HG02943 (cell line): ENCODE results near the gene TEDC1.

ENCODE experiments used
- ATAC-seq: cut with Tn5 transposase; IDR thresholded peaks from one replicate; pipeline ENCODE4 v1.9.1; 2021; ENCODE audit warnings: mild to moderate bottlenecking, low read depth, moderate library complexity; ENCODE audit not compliant: unreplicated experiment

The TEDC1 gene

DNA sequence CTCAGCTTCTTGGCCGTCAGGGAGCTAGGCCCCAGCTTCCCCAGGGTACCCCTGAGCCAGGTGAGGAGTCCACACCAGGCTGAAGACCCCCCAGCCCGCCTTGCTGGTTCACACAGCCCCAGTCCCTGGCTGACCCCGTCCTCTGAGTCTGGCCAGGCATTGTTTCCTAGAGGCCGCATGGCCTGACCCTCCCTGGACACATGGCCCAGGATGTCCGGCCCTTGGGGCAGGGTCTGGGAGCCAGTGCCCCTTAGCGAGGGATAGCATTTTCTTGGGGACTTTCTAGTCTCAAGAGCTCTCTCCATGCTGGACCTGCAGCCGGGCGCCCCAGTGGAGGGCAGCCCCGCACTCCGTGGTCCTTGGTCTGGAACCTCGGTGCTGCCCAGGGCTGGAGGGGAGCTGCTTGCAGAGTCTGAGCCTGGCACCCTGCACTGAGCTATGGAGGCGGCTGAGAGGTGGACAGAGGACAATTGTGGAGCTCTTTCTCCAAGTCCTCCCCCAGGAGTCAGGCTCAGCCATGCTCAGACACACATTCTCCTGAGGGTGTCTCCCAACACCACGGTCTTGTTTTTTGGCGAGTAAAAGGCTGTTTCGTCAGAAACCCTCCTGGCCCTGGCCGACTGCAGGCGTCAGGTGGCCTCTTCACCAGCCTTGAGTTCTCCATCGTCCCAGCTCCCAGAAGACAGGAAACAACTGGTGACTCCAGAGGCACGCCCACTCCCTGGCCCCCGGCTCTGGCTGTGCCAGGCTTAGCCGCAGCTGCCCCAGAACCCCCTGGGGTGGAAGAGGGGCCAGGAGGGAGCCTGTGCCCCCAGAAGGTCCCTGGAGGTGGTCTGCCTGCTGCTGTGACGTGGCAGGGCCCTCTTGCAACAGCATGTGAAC, 34.1 kb upstream of the TEDC1 start:
- ATAC-seq = no peak

DNA sequence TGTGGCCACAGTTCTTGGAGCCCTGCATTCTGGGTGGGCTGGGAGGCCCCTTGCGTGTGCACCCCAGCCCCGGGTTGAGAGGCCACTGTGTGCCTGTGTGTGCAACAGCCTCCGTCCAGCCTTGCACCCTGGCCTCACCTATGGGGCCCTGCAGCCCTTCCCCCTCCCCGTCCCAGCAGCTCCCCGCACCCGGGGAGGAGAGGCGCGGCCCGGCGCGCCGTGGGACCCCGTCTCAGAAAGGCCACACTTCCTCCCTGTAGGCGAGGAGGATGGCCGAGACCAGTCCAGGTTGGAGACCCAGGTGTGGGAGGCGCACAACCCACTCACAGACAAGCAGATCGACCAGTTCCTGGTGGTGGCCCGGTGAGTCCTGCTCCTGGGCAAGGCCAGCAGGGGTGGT, 33.0 kb upstream of the TEDC1 start:
- no peak for ATAC-seq

DNA sequence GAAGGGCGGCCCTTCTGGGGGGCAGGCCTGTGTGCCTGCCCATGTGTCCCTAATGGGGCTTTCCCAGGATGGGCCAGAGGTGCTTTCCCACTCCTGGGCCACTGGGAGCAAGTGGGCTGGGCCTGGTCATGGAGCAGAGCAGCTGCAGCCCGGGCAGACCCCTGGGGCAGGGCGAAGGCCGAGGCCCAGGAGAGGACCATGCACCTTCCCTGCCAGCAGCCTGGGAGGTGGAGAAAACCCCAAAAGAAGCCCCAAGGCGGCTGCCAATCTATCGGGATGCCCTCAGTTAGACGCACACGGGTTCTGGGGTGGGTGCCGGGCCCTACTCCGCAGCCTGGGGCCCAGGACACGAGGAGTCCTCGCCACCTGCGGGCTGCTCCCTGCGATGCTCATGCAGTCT, 32.5 kb upstream of the TEDC1 start:
- no peak for ATAC-seq

DNA sequence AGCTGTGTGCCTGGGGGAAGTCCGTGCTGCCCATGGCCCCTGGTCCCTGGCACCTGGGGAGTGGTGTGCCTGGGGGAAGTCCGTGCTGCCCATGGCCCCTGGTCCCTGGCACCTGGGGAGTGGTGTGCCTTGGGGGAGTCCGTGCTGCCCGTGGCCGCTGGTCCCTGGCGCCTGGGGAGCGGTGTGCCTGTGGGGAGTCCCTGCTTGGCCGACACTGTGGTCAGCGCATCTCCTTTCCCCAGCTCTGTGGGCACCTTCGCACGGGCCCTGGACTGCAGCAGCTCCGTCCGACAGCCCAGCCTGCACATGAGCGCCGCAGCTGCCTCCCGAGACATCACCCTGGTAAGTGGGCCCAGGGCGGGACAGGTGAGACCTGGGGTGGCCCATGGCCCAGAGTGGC, 30.9 kb upstream of the TEDC1 start:
- ATAC-seq = no peak

DNA sequence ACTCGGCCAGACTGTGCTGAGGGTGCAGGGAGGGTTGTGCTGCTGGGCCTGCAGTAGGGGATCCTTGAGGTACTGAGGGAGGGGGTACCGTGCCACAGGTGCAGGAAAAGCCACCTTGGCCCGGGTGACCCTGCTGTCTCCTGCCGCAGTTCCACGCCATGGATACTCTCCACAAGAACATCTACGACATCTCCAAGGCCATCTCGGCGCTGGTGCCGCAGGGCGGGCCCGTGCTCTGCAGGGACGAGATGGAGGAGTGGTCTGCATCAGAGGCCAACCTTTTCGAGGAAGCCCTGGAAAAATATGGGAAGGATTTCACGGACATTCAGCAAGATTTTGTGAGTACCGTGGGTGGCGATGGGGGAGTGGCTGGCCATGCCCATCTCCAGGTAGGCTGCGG, 30.4 kb upstream of the TEDC1 start:
- ATAC-seq = no peak

DNA sequence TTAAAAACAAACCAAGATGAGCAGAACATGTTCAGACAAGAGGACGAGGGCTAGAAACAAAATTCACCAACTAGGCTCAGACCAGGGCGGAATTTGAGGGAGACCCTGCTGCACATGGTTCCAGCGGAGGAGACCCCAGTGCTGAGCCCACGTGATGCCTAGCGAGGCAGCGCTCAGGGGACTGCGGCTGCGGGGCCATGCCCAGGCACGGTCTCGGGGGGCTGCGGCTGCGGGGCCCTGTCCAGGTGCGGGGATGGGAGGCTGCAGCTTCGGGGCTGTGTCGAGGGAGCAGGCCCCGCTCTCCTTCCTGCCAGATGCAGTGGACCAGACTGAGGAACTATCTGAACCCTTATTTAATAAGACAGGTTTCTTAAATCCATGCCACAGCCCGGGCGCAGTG, 29.1 kb upstream of the TEDC1 start:
- no peak for ATAC-seq

DNA sequence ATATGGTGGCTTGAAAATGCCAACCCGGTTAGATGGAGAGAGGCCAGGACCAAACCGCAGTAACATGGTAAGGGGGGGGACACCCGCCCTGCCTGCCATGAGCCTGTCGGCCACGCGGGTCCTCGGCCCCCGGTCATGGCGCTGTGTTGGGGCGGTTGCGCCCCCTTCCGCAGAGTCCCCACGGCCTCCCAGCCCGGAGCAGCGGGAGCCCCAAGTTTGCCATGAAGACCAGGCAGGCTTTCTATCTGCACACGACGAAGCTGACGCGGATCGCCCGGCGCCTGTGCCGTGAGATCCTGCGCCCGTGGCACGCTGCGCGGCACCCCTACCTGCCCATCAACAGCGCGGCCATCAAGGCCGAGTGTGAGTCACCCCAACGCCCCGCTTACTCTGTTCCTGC, 26.5 kb upstream of the TEDC1 start:
- ATAC-seq = no peak

DNA sequence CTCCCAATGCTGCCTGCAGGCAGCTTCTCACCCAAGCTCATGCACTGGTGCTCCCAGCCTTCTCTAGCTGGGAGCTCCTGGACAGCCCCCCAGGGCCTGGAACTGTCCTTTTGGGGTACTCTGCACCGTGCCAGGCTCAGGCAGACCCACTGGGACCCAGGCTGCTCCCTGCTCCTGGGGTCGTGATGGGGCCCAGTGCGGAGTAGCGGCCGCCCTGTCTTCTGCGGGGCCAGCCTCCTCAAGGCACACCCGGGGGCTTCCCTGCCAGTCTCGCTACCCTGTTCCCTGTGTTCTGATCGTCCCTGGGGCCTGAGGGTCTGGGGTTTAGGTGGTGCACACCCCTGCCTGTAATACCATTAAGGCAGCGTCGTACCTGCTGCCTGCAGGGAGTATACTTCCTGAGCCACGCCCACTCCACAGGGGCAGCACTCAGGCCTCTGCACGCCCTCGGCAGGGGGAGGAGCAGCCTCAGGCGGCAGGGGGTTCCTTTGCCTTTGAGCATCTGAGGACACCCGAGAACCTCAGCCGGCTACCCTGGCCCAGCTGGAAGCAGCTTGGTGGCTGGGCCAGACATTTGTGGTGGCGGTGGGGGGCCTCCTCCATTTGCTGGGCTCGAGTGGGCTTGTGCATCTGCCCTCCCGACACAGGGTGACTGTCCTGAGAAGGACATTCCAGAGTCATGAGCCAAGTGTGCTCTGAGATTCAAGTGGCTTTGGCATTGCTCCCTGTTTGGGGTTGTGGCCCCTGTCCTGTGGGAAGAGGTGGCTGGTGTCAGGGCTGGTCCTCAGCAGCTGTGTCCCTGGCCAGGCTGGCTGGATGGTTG, 25.6 kb upstream of the TEDC1 start:
- no peak for ATAC-seq

DNA sequence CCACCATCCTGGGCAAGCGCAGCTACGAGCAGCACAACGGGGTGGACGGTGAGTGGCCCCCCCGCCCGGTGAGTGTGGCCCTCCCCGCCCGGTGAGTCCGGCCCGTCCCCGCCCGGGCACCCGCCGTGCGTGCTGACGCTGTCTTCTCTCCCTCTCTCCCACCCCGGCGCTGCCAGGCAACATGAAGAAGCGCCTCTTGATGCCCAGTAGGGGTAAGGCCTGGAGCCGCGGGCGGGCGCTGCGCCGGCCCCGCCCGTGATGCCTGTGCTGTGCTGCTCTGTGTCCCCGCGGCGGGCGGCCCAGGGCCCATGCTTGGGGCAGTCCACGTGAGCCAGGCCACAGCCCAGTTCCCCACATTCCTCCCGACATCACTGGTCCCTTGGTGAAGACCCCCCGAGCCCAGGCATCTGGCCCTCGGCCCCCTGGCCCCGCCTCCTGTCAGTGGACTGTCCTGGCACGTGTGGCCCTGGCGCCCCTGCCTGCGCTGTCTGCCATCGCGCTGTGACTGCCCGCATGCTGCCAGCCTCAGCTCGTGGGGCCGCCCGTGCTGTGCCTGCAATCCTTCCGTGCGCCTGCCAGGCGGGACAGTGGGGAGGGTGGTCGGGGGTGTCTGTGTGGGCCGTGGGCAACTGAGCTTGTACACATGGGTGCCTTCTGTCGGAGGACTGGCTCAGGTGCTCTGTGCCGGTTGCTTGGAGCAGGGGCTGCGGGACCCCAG, 24.4 kb upstream of the TEDC1 start:
- ATAC-seq = no peak

DNA sequence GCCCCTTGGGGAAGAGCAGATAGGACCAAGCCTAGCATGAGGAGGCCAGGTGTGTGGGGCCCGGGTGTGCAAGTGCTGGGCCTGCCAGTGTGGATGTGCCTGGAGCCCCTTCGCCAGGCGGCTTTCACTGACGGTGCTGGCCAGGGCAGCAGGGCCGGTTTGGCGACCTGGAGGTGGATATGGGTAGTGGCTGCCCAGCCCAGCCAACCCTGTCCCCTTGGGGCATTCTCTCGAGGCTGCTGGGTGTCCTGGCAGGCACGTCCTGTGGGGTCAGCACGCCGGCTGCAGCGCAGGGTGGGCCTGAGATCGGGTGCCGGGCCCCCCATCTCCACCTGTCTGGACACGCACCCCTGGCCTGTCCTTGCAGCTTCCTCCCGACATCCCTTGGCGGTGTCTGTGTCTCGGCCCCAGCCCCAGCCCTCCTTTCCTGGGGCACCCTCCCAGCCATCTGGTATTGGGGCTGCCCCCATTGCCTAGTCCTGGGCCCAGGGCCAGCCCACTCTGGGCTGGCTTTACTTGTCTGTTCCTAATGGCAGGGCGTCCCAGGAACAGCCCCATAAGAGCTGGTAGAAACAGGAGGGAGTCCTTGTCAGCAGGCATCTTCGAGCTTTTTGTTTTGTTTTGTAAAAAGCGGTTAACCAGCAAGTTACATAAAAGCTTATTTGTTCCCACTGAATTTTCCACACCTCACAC, 23.7 kb upstream of the TEDC1 start:
- no peak for ATAC-seq

DNA sequence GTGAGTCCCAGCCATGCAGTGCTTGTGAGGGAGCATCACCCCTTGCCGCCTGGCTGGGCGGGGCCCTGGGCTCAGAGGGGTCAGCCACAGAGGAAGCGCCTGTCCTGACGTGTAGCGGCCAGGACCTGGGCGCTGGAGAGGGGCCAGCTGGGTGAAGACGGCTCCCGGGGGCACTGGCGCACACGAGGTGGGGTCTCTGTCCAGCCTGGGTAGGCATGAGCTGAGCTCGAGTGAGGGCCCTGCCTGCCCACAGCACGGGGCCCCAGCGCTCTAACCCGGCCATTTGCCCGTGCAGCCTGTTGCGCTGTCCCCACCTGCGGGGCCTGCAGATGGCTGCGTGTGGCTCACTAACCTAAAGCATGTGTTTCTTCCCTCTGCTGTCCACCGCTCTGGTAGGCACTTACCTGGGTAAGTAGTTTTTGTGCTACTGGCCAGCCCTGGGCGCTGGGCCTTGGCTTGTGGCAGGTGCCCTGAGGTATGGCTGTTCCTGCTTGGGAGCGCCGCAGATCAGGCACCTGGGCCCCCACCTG, 23.0 kb upstream of the TEDC1 start:
- no peak for ATAC-seq

DNA sequence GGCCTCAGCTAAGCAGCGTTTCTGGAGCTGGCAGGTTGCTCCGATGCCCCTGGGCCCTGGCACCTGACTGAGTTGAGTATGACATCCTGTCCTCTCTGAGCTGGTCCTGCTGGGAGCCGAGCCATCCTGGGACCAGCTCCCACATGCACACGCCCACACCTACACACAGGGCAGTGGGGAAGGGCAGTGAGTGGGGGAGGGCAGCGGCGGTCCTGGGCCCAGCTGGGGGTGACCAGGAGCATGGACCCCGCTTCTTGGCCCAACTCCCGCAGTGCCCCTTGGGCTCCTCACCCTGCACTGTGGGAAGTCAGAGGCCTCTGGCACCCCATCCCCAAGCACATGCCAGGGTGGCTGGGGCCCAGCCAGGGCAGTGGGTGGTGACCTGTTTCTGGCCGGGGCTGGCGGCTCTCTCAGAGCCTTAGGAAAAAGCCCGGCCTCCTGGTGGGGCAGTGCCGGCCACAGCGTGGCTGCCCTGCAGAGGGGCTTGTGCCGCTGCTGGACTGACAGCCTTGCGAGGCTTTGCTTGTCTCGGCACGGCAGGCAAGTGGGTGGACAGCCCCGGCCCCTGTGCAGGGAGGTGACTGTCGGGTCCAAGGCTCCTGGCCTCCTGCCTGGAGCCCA, 22.3 kb upstream of the TEDC1 start:
- ATAC-seq = no peak

DNA sequence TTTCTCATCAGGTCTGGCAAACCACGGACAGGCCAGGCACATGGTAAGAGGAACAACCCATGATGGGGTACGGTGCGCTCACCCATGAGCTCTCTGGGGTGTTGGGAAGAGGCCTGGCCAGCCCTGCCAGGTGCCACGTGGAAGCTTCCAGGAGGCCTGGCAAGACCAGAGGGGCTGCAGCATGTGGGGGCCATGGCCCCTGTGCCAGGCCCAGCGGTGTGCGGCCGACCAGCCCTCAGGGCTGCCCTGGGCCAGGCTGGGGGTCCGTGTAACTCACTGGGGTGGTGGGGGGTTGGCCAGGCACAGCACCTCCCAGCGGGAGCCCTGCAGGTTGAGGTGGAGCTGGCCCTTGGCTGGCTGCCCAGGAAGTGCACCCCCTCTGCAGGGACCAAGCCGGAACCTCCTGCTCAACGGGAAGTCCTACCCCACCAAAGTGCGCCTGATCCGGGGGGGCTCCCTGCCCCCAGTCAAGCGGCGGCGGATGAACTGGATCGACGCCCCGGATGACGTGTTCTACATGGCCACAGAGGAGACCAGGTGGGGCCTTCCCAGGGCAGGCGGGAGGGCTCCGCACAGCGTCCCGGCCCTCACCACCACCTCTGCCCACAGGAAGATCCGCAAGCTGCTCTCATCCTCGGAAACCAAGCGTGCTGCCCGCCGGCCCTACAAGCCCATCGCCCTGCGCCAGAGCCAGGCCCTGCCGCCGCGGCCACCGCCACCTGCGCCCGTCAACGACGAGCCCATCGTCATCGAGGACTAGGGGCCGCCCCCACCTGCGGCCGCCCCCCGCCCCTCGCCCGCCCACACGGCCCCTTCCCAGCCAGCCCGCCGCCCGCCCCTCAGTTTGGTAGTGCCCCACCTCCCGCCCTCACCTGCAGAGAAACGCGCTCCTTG, 21.3 kb upstream of the TEDC1 start:
- ATAC-seq = no peak

DNA sequence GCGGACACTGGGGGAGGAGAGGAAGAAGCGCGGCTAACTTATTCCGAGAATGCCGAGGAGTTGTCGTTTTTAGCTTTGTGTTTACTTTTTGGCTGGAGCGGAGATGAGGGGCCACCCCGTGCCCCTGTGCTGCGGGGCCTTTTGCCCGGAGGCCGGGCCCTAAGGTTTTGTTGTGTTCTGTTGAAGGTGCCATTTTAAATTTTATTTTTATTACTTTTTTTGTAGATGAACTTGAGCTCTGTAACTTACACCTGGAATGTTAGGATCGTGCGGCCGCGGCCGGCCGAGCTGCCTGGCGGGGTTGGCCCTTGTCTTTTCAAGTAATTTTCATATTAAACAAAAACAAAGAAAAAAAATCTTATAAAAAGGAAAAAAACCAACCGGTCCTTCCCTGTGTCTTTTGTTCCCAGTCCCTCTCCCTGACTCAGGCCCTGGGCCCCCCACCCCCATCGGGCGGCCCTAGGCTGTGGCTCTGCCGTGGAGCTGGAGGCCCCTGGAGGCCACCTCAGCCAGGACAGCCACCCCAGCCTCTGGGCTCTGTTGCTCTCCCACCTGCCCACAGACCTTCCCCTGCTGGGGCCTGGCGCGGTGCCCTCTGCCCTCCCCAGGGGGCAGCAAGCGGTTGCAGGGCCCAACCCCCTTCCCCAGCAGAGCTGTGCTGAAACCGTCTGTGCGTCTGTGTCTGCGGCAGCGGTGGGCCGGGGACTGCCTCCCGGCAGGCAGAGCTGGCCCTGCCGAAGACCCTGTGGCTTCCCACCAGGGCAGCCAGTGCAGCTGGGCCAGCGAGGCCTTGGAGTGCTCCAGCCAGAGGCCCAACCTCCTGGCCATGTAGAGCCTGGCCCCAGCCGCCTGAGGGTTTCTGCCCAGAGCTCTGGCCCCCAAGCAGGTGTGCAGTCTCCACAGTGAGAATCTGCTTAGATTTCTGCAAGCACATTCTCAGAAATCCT, 20.4 kb upstream of the TEDC1 start:
- ATAC-seq = no peak

DNA sequence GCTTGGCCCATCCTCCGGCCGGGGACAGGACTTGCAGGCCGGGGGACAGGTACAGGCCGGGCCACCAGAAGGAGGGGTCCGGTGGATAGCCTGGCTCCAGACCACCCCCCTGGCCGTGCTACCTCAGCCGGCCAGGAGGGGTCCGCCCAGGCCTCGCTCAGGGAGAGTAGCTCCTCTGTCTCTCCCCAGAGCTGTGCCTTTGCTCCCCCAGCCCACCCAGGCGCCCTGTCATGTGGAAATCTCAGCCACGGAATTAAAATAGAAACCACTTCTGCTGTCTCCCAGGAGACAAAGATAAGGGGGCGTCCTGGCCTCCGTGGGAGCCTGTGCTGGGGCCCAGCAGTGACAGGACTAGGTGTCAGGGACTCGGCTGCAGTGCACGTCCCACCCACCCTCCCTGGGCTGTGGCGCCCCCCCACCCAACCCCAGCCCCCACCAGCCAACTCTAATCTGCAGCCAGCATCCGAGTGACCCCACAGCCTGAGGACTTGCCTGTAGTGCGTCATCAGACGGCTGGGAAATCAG, 19.7 kb upstream of the TEDC1 start:
- no peak for ATAC-seq

DNA sequence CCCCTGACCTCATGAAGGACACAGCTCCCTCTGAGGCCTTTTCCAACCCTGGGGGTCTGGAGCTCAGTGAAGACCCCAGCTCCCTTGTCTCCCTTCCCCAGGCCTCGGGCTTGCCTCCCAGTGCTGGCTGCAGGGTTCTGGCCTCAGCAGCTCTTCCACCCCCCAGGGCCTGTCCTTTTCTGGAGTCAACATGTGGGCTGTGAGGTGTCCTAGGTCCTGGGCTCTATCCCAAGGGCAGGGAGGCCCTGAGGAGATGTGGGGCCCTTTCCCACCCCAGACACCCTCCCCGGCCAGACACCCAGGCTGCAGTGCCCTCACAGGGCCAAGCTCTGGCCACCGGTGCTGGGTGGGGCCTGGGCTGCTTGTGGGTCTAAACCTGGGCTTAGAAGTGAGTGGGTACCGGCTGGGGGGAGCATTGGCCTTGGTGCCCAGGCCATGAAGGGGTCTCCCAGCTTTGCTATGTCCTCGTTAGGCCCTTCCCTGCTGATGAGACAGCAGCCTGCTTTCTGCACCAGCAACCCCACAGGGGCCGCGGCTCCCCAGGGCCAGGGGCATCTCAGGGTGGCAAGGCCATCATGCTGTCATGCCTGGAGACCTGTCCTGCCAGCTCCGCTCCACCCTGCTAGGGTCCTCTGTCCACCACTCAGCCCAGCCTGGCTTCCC, 19.1 kb upstream of the TEDC1 start:
- ATAC-seq = no peak

DNA sequence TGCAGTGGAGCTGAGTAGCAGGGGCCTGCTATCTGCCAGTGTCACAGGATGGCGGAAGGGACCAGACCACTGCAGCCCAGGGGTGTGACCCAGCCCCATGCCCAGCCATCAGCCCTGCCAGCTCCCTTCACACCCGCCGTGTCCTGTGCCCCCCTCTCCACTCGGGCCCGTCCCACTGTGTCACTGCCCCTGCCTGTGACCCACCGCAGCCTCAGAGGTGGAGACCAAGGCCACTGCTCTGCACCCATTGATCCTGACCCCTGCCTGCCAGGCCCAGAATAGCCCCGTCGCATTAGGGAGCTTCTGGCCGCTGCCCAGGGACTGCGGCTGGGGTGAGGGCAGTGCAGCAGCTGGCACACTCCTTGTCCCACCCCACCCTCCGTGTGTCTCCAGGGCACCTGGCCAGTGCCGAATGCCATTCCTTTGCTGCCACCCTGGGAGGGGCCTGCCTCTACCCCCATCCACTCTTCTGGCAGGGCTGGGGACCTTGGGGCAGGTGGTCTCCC, 18.5 kb upstream of the TEDC1 start:
- no peak for ATAC-seq
